ENCODE results near the gene MYO9B.
A peak's percentile ranks its signal among the peaks of the same experiment; 100 is the strongest.

Gene MYO9B, protein sequence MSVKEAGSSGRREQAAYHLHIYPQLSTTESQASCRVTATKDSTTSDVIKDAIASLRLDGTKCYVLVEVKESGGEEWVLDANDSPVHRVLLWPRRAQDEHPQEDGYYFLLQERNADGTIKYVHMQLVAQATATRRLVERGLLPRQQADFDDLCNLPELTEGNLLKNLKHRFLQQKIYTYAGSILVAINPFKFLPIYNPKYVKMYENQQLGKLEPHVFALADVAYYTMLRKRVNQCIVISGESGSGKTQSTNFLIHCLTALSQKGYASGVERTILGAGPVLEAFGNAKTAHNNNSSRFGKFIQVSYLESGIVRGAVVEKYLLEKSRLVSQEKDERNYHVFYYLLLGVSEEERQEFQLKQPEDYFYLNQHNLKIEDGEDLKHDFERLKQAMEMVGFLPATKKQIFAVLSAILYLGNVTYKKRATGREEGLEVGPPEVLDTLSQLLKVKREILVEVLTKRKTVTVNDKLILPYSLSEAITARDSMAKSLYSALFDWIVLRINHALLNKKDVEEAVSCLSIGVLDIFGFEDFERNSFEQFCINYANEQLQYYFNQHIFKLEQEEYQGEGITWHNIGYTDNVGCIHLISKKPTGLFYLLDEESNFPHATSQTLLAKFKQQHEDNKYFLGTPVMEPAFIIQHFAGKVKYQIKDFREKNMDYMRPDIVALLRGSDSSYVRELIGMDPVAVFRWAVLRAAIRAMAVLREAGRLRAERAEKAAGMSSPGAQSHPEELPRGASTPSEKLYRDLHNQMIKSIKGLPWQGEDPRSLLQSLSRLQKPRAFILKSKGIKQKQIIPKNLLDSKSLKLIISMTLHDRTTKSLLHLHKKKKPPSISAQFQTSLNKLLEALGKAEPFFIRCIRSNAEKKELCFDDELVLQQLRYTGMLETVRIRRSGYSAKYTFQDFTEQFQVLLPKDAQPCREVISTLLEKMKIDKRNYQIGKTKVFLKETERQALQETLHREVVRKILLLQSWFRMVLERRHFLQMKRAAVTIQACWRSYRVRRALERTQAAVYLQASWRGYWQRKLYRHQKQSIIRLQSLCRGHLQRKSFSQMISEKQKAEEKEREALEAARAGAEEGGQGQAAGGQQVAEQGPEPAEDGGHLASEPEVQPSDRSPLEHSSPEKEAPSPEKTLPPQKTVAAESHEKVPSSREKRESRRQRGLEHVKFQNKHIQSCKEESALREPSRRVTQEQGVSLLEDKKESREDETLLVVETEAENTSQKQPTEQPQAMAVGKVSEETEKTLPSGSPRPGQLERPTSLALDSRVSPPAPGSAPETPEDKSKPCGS (N-terminal part only)

DNA sequence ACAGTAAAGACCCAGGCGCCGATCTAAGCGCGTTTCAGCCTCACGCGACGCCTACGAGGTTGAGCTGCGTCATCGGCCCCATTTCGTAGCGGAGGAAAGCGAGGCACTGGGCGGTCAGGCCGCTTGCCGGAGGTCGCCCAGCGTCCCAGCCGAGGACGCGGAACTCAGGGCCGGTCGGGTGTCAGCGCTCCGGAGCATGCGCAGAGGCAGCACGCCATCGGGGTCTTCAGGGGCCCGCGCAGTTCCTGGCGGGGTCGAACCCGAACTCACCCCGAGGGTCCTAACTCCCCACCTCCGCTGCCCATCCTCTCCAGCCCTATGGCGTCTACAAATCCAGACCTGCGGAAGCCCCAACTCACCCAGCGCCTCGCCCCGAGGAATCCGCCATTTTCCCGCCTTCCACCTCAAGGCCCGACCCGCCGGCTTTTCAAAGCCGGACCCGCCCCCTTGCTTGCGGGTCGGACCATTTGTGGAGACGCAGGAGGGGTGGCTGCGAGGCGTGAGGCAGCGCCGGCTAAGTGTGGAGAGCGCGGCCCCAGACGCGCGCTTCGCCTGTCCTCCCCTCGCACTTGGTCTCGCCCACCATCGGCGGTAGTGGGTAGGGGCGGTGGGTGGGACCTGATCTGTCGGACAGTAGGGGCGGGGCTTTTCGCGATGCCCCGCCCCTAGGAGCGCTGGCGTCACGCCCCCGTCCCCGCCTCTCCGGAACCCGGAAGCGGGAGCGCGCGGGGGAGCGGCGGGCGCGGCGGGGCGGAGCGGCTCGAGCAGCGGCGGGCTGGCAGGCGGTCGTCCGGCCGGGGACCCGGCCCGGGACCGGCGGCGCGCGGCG, at the start of gene MYO9B, which contains the start of gene HAUS8:
MYO9B (plus strand) TSS at position 743 of the 829 bp plus-strand sequence. CDS start 25,941 bp downstream, outside the sequence.
HAUS8 (minus strand) TSS at position 418 of the 829 bp plus-strand sequence; CDS start at position 388, 30 bp downstream.
- DNase-seq (ENCODE audit: low spot score), result peak; percentile 97

DNA sequence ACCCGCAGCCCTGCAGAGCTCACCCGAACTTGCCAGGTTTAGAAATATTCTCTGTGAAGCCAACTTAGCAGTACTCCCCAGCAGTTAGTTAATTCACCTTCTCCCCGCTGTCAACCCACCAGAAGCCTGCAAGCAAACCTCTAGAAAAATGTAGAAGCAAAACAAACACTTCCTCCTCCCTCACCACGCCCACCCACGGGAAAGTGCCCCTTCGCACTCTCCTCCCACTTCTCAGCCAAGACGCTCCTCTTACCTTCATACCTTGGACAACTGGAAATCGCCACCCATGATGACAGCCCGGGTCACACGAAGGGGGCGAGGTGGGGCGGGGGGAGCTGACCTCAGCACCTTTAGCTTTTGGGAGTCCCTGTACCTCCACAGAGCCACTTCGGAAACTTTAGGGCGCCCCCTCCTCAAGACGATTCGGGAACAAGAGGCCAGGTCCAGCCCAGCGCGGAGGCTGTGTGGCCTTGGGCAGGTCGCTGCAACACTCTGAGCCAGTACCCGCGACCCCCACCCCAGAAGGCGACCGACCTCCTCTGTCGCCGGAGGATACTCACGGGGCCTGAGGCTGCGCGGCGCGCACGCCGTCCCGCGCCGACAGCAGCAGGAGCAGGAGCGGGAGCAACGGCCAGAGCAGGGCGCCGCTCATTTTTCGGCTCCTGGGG, 49.5 kb upstream of the MYO9B start:
- DNase-seq (ENCODE audit: low spot score), result peak; percentile 61

DNA sequence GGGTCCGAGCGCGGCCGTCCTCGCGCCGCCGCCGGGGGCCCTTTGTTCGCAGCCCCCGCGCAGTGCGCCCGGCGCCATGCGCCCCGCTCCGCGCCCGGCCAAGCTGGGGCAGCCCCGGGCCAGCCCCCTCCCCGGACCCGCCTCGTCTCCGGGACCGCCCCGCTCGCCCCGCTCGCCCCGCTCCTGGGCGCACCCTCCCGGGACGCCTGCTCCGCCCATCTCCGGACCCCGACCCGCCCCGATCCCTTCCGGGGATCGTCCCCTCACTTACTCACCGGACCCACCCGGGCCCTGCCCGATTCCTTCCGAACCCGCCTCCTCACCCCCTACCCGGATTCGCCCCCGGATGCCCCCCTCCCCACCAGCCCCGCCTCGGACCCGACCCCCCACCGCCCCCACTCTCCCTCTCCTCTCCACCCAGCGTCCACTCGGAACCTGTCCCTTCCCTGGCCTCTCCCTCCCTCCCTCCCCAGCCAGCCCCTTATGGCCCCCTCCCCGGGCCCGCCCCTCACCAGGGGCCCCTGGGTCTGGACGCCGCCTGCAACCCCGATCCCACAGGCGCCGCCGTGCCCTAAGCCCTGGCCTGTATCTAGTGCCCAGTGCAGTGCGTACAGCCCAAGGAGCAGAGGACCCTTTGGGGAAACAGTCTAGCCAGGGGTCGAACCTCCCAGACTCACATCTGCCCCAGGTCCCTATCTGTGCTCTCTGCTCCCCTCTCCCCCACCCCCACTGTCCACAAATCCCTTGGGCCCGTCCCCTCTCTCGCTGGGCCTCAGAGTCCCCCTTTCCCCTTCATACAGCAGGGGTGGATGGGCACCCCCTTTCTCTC, 48.7 kb upstream of the MYO9B start, which contains the start of gene CPAMD8:
CPAMD8 (minus strand) TSS at position 105 of the 829 bp plus-strand sequence. CDS start 168 bp downstream, outside the sequence.
- peak; percentile 88 for DNase-seq (ENCODE audit: low spot score)

GRCh38 chr19:17027535-17027975, 48.0 kb upstream of the MYO9B start:
- DNase-seq (ENCODE audit: low spot score), result no peak

GRCh38 chr19:17031741-17032140, 43.8 kb upstream of the MYO9B start:
- DNase-seq (ENCODE audit: low spot score), result no peak

DNA sequence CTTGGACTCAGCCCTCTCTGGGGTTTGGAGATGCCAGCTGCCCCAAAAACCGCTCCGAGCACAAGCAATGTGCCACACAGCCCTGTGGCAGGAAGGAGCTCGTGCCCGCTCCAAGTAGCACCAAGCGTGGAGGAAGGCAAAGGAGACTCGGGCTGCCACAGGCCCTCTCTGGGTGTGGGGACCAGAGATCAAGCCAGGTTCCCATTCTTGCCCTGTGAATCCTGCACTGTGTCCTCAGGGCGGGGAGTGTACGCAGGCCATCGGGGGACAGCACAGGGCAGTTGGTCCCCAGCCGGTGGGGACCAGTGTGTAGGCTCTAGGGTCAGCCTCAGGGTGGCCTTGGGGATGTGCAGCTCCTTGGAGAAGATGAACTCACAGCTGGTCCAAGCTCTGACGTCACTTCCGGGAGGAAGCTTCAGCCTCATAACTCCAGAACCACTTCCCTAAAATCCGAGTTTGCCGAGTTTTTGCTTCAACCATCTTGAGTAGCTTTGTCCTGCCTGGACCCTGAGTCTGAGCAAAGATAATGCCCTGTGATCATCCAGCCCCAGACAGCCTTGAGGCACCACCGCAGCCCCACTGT, 39.6 kb upstream of the MYO9B start:
- DNase-seq (ENCODE audit: low spot score), result no peak

DNA sequence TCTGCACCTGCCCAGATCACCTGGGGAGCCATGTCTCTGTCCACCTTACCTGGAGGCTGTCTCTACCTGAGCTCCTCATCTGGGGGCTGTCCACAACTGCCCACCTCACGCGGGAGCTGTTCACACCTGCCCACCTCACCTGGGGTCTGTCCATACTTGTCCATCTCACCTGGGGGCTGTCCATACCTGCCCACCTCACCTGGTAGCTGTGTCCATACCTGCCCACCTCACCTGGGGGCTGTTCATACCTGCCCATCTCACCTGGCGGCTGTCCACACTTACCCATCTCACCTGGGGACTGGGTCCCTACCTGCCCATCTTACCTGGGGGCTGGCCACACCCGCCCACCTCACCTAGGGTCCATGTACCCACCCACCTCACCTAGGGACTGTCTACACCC, 38.9 kb upstream of the MYO9B start:
- no peak for DNase-seq (ENCODE audit: low spot score)

- DNase-seq (ENCODE audit: low spot score), result no peak
These were observed 38.4 kb upstream of the MYO9B start for GRCh38 chr19:17037184-17037583.

DNA sequence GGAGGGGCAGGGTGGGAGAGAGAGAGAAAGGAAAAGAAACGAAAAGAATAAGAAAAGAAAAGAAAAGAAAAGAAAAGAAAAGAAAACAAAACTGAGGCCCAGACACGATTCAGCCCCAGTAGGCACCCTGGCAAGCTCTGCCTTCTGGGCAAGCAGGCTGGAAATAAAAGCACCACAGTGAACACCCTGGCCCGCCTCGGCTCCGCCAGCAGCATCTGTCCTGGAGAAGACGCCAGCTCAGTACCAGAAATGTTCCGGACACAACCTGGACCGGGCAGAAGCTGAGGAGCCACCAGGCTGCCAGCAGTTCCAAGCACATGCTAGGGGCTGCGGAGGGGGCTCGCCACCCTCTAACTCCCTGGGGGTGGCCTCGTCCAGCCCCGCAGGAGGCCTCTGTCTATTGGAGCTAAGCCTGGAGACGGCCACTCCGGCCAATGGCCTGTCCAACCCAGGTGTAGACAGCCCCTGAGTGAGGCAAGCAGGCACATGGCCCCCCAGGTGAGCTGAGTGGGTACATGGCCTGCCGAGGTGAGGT, 37.5 kb upstream of the MYO9B start:
- DNase-seq (ENCODE audit: low spot score), result no peak

DNA sequence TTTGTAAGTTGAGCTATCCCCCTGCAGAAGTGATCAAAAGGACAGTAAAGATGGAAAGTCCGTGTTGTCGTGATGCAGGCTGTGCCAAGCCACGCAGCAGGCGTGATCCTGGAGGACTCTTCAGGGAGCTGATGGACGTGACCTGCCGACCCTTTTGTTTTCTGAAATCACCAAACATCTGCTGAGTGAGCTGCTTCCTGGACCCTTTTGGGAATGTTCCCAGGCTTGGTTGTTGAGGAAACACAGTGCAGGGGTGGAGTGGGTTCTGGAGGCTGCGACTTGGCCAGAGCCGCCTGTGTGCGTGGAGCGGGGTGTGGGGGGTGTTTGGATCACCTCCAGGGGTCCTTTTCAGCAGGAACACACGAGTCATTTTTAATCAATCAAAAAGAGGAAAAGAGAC, 33.6 kb upstream of the MYO9B start:
- no peak for DNase-seq (ENCODE audit: low spot score)

DNA sequence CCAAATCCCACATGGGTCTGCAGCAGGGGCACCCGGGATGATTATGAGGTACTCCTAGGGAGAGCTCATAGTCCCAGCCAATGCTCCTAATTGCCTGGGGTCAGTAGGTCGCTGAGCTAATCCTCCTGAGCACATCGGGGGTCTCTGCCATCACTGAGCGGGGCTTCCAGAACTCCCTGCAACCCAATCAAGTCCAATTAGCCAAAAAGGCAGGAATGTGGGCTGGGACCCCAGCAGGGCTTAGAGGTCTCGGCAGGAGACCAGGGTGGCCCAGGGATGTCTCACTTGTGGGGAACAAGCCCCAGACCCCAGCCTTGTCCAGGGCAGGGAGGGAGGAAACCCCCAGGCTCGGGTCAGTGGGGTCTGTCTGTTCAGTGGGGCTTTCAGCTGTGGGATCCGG, 31.8 kb upstream of the MYO9B start:
- DNase-seq (ENCODE audit: low spot score), result no peak

DNA sequence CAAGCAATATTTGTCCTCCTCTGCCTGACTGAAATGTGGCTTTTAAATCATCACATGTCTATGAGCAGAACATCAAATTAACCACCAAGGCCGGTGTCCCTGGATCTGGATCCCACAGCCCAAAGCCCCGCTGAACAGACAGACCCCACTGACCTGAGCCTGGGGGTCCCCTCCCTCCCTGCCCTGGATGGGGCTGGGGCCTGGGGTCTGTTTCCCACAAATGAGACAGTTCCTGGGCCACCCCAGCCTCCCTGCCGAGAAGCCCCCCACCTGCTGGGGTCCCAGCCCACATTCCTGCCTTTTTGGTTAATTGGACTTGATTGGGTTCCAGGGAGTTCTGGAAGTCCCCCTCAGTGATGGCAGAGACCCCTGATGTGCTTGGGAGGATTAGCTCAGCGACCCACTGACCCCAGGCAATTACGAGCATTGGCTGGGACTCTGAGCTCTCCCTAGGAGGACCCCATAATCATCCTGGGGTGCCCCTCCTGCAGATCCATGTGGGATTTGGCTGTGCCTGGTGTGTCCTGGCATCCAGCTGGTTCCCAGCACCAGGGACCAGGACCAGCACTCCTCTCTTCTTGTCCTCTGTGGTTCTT, 29.6 kb upstream of the MYO9B start:
- no peak for DNase-seq (ENCODE audit: low spot score)

DNA sequence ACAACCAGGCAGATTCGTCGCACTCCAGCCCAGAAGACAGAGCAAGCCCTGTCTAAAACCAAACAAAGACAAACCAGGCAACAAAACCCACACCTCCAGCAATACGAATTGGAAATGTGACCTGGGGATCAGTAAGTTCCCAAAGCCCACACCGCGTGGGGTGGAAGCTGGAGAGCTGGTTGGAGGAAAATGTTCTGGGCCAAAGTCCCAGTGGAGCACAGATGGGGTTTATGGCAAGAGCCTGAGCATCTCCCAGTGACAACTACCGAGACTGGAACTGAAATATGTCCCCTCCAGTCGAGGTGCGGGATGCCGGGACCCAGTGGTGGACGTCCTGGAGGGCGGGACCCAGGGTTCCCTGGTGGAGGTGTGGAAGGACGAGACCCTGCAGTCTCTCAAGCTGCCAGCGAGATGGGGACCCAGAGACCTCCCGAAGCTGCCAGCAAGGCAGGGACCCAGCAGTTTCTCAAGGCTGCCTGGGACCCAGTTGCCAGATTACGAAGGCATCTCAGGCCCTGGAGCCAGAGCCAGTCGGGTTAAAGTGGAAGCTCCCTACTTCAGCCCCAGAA, 26.6 kb upstream of the MYO9B start:
- DNase-seq (ENCODE audit: low spot score), result no peak

- DNase-seq (ENCODE audit: low spot score), result no peak
These were observed 25.8 kb upstream of the MYO9B start for GRCh38 chr19:17049711-17050280.

DNA sequence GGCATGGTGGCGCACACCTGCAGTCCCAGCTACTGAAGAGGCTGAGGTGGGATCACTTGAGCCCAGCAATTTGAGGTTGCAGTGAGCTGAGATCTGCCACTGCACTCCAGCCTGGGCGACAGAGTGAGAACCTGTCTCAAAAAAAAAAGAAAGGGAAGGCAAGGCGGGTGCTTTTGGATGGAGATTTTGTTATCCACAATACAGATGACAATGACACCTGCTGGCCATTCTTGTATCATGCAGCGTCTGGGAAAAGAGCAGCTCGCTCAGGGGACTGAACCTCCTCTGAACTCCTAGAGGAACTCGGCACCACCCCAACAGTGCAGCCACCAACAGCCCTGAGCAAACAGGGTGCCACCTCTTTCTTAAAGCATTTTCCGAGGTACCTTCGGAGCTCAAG, 23.1 kb upstream of the MYO9B start:
- peak; percentile 78 for DNase-seq (ENCODE audit: low spot score)

DNA sequence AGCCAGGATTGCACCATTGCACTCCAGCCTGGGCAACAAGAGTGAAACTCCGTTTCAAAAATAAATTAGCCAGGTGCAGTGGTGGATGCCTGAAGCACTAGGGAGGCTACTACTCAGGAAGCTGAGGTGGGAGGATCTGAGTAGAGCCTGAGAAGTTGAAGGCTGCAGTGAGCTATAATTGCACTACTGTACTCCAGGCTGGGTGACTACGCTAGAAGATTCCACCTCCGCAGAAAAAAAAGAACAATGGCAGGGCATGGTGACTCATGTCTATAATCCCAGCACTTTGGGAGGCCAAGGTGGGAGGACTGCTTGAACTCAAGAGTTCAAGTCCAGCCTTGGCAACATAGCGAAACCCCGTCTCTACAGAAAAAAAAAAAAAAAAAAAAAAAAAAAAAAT, 20.8 kb upstream of the MYO9B start:
- no peak for DNase-seq (ENCODE audit: low spot score)

GRCh38 chr19:17055636-17056035, 19.9 kb upstream of the MYO9B start:
- DNase-seq (ENCODE audit: low spot score), result no peak

GRCh38 chr19:17058236-17058635, 17.3 kb upstream of the MYO9B start:
- no peak for DNase-seq (ENCODE audit: low spot score)

Measured in iPS-NIHi11 (cell line).